ENCODE results near the gene OR8G1. TPM values are rescaled to one million over a fixed set of nuclear protein-coding genes. Genes with fewer than 3 reads are reported as not detected.

OR8G1 gene, protein sequence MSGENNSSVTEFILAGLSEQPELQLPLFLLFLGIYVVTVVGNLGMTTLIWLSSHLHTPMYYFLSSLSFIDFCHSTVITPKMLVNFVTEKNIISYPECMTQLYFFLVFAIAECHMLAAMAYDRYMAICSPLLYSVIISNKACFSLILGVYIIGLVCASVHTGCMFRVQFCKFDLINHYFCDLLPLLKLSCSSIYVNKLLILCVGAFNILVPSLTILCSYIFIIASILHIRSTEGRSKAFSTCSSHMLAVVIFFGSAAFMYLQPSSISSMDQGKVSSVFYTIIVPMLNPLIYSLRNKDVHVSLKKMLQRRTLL
- not detected in 5 replicates for total RNA-seq (2022; extraction: Qiagen RNA extraction; ENCODE audit: low read depth)

DNA sequence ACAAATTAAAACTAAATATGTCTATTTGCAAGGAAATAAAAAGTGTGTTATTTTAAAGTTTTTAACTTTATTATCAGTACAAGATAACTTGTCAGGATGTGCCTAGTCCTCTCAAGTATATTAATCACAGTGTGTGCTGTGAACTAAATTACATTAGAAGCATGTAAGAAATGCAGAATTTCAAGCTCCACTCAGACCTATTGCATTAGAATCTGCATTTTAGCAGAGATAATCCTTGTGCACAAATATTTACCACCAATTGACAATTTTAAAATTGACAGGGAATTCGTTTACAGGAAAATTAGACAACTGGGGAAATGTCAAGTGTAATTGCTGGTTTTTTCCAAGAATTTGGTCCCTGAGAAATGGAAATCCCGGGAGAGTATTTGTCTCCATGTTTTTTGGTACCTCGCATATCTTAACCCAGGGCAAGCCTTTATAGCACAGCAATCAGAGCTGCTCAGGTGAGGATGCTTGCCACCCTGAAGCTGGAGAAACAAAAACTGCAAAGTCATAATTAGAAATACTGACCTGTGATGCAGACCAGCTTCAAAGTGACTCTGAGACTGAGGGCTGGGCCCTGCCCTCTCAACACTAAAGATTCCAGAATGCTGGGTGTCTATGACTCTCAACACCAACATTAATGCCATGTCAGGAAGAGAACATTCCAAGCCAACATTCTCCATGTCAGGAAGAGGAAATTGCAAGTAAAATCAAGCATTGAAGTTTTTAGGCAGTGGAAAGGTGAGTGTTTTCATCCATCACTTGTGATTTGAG, at the start of gene OR8G1:
TSS of gene OR8G1 (plus strand) at position 475 of the 777 bp plus-strand sequence. CDS start 8,581 bp downstream, outside the sequence.

DNA sequence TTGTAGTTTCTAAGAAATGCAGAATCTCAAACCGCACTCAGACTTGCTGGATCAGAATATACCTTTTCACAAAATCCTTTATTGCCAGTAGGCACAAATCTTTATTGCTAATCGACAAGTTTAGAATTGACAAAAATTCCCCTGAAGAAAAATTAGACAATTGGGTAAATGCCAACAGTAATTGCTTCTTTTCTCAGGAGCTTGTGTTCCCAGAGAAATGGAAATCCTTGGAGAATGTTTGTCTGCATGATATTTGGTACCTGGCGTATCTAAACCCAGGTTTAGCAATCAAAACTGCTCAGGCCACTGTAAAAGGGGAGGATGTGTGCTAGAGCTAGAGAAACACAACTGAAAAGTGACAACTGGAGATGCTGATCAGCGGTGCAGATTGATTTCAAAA, 15.2 kb downstream of the OR8G1 start, which contains the start of gene OR8G5:
TSS of gene OR8G5 (plus strand) at position 301 of the 400 bp plus-strand sequence. CDS start 8,556 bp downstream, outside the sequence.

Other genes starting within 250 kb of the OR8G1 start
- gene OR10G6, start 245.9 kb upstream of the OR8G1 start, total RNA-seq (2022; extraction: Qiagen RNA extraction; ENCODE audit: low read depth): not detected in 5 replicates
- gene OR10G4, start 228.1 kb upstream of the OR8G1 start, total RNA-seq (2022; extraction: Qiagen RNA extraction; ENCODE audit: low read depth): not detected in 5 replicates
- gene OR10G9, start 218.1 kb upstream of the OR8G1 start, total RNA-seq (2022; extraction: Qiagen RNA extraction; ENCODE audit: low read depth): not detected in 5 replicates
- gene OR10G8, start 214.3 kb upstream of the OR8G1 start, total RNA-seq (2022; extraction: Qiagen RNA extraction; ENCODE audit: low read depth): not detected in 5 replicates
- not detected in 5 replicates for gene OR10G7, start 199.8 kb upstream of the OR8G1 start, total RNA-seq (2022; extraction: Qiagen RNA extraction; ENCODE audit: low read depth)
- 0.09 to 0.28 TPM (median 0.21 TPM) in 4 of 5 replicates, not detected in the other for gene VWA5A, start 125.6 kb upstream of the OR8G1 start, total RNA-seq (2022; extraction: Qiagen RNA extraction; ENCODE audit: low read depth)
- not detected in 5 replicates for gene OR10D3, start 57.8 kb upstream of the OR8G1 start, total RNA-seq (2022; extraction: Qiagen RNA extraction; ENCODE audit: low read depth)
- gene OR8G5, start 15.3 kb downstream of the OR8G1 start, total RNA-seq (2022; extraction: Qiagen RNA extraction; ENCODE audit: low read depth): not detected in 5 replicates
- gene OR8D1, start 72.9 kb downstream of the OR8G1 start, total RNA-seq (2022; extraction: Qiagen RNA extraction; ENCODE audit: low read depth): not detected in 5 replicates
- gene OR8D2, start 79.1 kb downstream of the OR8G1 start, total RNA-seq (2022; extraction: Qiagen RNA extraction; ENCODE audit: low read depth): not detected in 5 replicates
- not detected in 5 replicates for gene OR8B2, start 143.4 kb downstream of the OR8G1 start, total RNA-seq (2022; extraction: Qiagen RNA extraction; ENCODE audit: low read depth)
- gene OR8B3, start 157.9 kb downstream of the OR8G1 start, total RNA-seq (2022; extraction: Qiagen RNA extraction; ENCODE audit: low read depth): not detected in 5 replicates
- gene OR8B4, start 183.8 kb downstream of the OR8G1 start, total RNA-seq (2022; extraction: Qiagen RNA extraction; ENCODE audit: low read depth): not detected in 5 replicates
- gene OR8B8, start 204.6 kb downstream of the OR8G1 start, total RNA-seq (2022; extraction: Qiagen RNA extraction; ENCODE audit: low read depth): not detected in 5 replicates